Measurements from ENCODE around the gene SEMA4B. TPM values are rescaled to one million over a fixed set of nuclear protein-coding genes. Genes with fewer than 3 reads are reported as not detected.
"Not testable (repeated sequence)": the region's sequence is repeated elsewhere in the genome, so short reads cannot be mapped to it uniquely, and the experiment has no call there.

The SEMA4B gene
- 36.3 TPM for total RNA-seq

- peak; percentile 38 for DNase-seq
Measured at GRCh38 chr15:90201130-90201943, at the start of gene SEMA4B. Gene SEMA4B, plus strand, starts transcription at chr15:90201330. Its CDS starts 249 bp downstream, at chr15:90201579.

- no peak for DNase-seq
Measured at GRCh38 chr15:90151989-90152645, 49.0 kb upstream of the SEMA4B start.

GRCh38 chr15:90153658-90154057 lies 47.5 kb upstream of the SEMA4B start:
- no peak for DNase-seq

- DNase-seq: no peak
Measured at GRCh38 chr15:90154246-90154645, 46.9 kb upstream of the SEMA4B start.

DNA sequence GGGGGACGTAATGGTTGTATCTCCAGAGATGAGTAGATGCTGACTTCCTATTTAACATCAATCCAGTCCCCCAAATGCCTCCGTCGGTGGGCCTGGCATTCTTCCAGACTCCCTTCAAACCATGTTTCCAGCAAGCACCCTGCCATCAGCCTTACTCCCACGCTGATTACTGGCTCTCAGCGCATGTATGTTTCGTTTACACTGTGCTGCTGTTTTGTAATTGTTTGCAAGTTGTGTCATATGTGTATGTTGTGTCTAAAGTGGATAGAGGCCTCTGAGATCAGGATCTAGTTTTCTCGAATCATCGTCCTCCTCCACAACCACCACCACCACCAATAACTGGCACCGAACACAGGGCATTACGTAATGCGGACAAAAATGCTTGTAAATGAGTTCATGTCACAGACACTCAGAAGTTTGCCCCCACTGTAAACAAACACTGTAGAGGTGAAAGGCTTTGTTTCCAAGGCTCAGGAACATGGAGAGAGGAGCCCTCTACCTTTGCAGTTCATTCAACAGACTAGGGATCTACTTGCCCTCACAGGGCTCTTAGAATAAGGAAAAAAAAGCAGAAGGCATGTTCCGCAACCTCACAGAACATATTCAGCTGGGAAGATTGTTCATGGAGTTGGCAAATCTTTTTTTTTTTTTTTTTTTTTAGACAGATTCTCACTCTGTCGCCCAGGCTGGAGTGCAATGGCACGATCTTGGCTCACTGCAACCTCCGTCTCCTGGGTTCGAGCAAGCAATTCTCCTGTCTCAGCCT lies 46.1 kb upstream of the SEMA4B start:
- no peak for DNase-seq

DNA sequence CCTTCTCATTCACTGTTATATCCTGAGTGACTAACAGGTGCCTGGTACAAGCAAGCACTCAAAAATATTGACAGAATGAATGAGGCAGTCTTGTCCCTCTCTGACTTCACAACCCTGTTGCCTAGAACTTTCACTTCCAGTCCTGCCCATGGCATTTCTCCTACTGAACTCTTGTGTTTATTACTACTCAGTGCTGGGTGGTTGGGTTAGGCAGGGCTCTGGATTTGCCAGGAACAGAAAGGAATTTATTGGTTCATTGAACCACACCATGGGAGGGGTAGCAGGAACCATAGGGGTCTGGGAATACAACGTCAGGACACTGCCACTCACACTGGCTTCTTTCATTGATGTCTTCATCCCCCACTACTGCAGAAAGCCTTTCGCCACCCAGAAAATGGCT lies 41.9 kb upstream of the SEMA4B start:
- no peak for DNase-seq

DNA sequence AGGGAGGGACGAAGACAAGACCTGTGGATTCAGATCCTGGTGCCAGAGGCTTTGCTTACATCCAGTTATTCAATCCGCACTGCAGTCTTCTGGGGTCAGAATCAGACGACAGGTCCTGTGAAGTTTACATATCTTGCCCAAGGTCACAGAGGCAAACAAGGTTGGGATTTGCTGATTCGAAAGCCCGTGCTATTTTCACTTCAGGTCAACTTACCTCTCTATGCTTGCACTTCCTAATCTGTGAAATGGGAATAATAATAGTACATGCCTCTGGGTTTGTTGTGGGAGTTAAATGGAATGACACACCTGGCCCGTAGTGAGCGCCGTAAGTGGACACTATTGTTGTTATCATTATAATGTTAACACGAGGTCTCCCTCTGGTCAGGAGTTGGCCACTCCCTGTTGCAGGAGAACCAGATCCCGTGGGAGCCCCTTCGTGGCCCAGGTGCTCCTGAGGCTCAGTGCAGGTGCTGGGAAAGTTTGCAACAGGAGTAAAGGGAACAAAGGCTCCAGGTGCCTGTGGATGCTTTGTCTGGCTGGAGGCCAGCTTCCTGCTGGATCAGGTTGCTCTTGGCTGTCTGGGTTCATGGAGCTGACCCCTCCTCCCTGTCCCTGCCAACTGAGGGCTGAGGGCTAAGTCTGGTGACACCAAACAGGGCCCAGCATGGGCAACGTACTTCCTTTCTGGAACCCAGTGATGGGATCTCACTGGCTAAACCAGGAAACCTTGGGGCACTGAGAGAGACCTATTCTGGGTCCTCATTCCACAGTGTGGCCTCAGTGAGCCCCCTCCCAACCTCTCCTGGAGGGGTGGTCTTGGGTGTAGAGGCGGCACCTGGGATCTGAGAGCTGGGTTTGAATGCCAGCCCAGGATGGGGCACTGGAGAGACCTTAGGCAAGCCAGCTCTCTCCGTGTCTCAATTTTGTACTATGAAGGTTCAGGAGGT lies 40.1 kb upstream of the SEMA4B start:
- no peak for DNase-seq

GRCh38 chr15:90161950-90162361 lies 39.2 kb upstream of the SEMA4B start:
- no peak for DNase-seq

- DNase-seq: no peak
Measured at GRCh38 chr15:90162956-90163355, 38.2 kb upstream of the SEMA4B start.

DNA sequence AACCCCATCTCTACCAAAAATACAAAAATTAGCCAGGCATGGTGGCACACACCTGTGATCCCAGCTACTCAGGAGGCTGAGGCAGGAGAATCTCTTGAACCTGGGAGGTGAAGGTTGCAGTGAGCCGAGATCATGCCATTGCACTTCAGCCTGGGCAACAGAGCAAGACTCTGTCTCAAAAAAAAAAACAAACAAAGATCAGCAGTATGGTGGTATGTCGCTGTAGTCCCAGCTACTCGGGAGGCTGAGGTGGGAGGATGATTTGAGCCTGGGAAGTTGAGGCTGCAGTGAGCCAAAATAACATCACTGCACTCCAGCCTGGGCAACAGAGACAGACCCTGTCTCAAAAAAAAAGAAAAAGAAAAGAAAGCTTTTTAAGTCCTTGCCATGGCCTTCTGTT lies 36.9 kb upstream of the SEMA4B start:
- not testable (repeated sequence) for DNase-seq

DNA sequence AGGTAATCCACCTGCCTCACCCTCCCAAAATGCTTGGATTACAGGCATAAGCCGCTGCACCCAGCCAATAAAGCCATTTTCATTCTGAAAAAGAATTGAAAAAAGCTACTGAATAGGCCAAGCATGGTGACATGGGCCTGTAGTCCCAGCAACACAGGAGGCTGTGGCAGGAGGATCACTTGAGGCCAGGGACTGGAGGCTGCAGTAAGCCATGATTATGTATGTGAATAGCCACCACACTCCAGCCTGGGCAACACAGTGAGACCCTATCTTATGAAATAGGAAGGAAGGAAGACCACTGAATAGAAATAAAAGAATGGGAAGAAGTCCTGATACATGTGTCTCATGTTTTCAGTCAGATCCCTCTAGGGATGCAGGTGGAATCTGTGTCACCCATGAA lies 36.0 kb upstream of the SEMA4B start:
- DNase-seq: no peak

DNA sequence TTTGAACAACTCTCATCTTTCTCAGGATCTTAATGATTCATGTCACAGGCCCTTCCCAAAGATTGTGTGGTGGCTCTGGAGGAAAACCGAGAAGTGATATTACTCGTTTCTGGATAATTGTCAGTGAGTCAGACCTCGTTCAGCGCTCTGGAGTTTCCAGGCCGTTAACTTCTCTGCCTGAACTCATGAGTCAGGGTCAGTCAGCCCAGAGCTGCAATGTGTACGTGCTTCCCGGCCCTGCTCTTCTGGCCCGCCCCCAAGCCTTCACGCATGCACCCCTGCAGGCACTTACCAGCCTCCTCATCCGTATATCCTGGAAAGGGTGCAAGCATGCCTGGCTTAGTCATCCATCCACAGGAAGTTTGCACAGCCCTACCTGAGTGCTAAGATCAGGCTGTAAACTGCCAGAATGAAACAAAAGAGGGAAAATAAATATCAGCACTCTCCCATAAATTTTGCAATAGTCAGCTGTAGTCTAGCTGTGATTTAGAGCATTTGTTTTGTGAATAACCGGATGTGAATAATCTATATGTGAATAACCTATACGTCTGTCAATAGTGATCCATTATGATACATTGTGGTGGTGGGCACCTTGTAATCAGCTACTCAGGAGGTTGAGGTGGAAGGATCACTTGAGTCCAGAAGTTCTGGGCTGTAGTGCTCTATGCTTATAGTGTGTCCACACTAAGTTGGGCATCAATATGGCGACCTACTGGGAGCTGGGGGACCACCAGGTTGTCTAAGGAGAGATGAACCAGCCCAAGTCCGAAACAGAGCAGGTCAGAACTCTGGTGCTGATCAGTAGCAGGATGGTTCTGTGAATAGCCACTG lies 35.3 kb upstream of the SEMA4B start:
- no peak for DNase-seq

- no peak for DNase-seq
Measured at GRCh38 chr15:90167121-90167520, 34.0 kb upstream of the SEMA4B start.

- no peak for DNase-seq
Measured at GRCh38 chr15:90171623-90172022, 29.5 kb upstream of the SEMA4B start.

GRCh38 chr15:90173372-90173771 lies 27.8 kb upstream of the SEMA4B start:
- DNase-seq: no peak

DNA sequence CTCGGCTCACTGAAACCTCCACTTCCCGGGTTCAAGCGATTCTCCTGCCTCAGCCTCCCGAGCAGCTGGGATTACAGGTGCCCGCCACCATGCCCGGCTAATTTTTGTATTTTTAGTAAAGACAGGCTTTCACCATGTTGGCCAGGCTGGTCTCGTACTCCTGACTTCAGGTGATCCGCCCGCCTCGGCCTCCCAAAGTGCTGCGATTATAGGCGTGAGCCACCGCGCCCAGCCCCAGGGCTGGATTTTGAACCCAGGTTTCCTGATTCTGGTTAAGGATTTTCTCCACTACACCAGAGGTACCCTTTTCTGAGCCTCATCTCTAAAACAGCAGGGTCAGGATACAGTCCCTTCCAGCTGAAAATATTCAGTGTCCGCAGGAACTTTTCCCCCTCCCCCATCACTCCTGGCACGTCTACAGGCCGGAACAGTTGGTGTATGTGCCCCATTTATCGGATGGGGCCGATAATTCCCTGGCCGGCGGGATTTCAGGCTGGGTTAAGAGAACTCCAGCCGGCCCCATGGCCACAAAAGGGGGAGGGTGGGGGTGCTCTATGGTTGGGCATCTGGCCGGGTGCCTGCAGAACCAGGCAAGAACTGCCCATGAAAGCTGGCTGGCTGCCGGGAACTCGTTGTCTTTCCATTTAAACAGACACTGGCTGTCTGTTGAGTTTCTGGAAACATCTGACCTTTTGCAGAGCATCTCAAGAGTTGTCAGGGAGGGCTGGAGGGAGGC lies 26.8 kb upstream of the SEMA4B start:
- peak; percentile 83 for DNase-seq

- DNase-seq: no peak
Measured at GRCh38 chr15:90177012-90177411, 24.1 kb upstream of the SEMA4B start.

GRCh38 chr15:90178468-90179435 lies 22.4 kb upstream of the SEMA4B start:
- DNase-seq: no peak

- no peak for DNase-seq
Measured at GRCh38 chr15:90181776-90182175, 19.4 kb upstream of the SEMA4B start.
